Measurements from ENCODE around the gene HSD3B7. TPM values are rescaled to one million over a fixed set of nuclear protein-coding genes. Genes with fewer than 3 reads are reported as not detected.

HSD3B7 gene
- total and polyA plus RNA-seq, 12 donors, result 3.3 to 13.3 (median 5.7) TPM

- intact Hi-C loops (cut with DNase I), result loop anchor here in 8 of 10 donors (1.0 to 10.0 kb wide), 13 partner anchors 36 to 426 kb away; partner anchors contain the start of genes ZNF646 (in 7 of the 8), ZNF668 (in 7 of the 8), HSD3B7 (in 3 of the 8) and ARMC5 (in 1 of the 8)
- peak; percentile 92 to 98 (median 96) for ATAC-seq
- peak in 1 of 9 donors; percentile 13 for TF ChIP-seq CTCF (IDR thresholded peaks at IDR 0.05)
These were observed 48.0 kb downstream of the HSD3B7 start, which contains the start of gene STX4 for GRCh38 chr16:31032736-31033708. Gene STX4 (plus strand): TSS chr16:31033558. CDS start chr16:31033806, 248 bp downstream.

DNA sequence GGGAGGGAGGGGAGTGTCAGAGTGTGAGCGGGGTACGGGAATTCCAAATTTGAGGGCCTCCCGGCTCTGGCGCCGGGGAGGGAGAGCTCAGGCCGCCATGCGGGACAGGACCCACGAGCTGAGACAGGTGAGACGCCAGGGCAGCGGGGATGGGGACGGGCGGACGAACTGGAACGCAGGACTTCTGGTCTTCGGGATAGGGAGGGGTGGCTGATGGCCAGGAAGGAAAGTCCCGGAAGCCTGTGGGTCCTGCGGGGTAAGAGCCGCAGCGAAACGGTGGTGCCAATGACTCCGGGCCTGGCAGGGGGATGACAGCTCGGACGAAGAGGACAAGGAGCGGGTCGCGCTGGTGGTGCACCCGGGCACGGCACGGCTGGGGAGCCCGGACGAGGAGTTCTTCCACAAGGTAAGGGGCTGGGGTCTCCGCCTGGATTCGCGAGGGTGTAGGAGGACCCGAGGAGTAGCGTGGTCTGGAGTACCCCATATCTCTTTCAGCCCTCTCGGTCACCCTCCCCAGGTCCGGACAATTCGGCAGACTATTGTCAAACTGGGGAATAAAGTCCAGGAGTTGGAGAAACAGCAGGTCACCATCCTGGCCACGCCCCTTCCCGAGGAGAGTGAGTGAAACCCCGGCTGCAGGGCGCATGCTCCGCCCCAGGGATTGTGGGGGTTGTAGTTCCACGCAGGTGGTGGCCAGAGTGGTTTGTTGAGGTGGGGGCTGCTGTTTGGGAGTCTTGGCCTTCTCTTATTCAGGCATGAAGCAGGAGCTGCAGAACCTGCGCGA is 48.9 kb downstream of the HSD3B7 start:
- DNase-seq (peak; percentile 90 to 94), ATAC-seq (peak; percentile 77 to 93 (median 87))
- Histone ChIP-seq H3K4me1 (peaks cover 0 to 40% (median 20%) of the 10 kb centered on the region in 9 donors), H3K27ac (peak overlapping the region; percentile 90 to 99 (median 96)), H3K9me3 (no peaks in the 10 kb centered on the region), H3K4me3 (peak overlapping the region; percentile 74 to 96 (median 90)), H3K36me3 (peaks cover 0 to 47% (median 19%) of the 10 kb centered on the region in 9 donors), H3K27me3 (no peaks in the 10 kb centered on the region)
- intact Hi-C loops (cut with DNase I), result loop anchor here in 8 of 10 donors (1.0 to 10.0 kb wide), 13 partner anchors 37 to 425 kb away; partner anchors contain the start of genes ZNF646 (in 7 of the 8), ZNF668 (in 7 of the 8), HSD3B7 (in 3 of the 8) and ARMC5 (in 1 of the 8)
- TF ChIP-seq CTCF (IDR thresholded peaks at IDR 0.05), result no peak
- WGBS, 2 donors, result 1% methylated on average over 47 of the region's 47 CpGs

More at GRCh38 chr16:31032736-31033708, 48.0 kb downstream of the HSD3B7 start, which contains the start of gene STX4:
- Histone ChIP-seq H3K9me3 (no peaks in the 10 kb centered on the region), H3K4me1 (peaks cover 0 to 40% (median 20%) of the 10 kb centered on the region in 9 donors), H3K27ac (peak within 1 kb of the TSS; percentile 90 to 99 (median 96)), H3K36me3 (peaks cover 0 to 38% (median 10%) of the 10 kb centered on the region in 9 donors), H3K4me3 (peak within 1 kb of the TSS; percentile 74 to 96 (median 90)), H3K27me3 (no peaks in the 10 kb centered on the region)
- 0 to 1% methylated on average over 75 of the region's 75 CpGs for WGBS, 2 donors
- peak; percentile 98 to 99 for DNase-seq

- intact Hi-C loops (cut with DNase I), result loop anchor here in 3 of 10 donors (5.0 to 10.0 kb wide), 2 partner anchors 36 to 52 kb away; partner anchors contain the start of genes ZNF646 (in 2 of the 3), ZNF668 (in 2 of the 3) and HSD3B7 (in 1 of the 3)
- DNase-seq, result no peak
- WGBS, 2 donors, result 50 to 79% methylated on average over 2 of the region's 2 CpGs
- Histone ChIP-seq H3K4me1 (peaks cover 0 to 40% (median 20%) of the 10 kb centered on the region in 9 donors), H3K9me3 (no peaks in the 10 kb centered on the region), H3K27ac (peak overlapping the region in 1 of 10 donors; percentile 2), H3K27me3 (no peaks in the 10 kb centered on the region), H3K4me3 (no peak overlapping the region), H3K36me3 (peaks cover 0 to 74% (median 44%) of the 10 kb centered on the region in 9 donors)
- TF ChIP-seq CTCF (IDR thresholded peaks at IDR 0.05), result no peak
- ATAC-seq, result no peak
These were observed 51.7 kb downstream of the HSD3B7 start for GRCh38 chr16:31036691-31037090.

Other genes with a start within 250 kb of the HSD3B7 start
- 10 to 100 TPM; 12.1 to 21.3 (median 15.0) TPM for gene PHKG2, start 236.8 kb upstream of the HSD3B7 start, total RNA-seq
- gene PHKG2, start 236.8 kb upstream of the HSD3B7 start, polyA plus RNA-seq, result 10 to 100 TPM; 29.1 to 40.7 TPM
- 1 to 10 TPM in 5 of 10 donors, under 1 TPM in 5; 0.44 to 2.2 (median 0.90) TPM for gene CFAP119, start 223.1 kb upstream of the HSD3B7 start, total RNA-seq
- 1 to 10 TPM; 1.9 to 2.3 TPM for gene CFAP119, start 223.1 kb upstream of the HSD3B7 start, polyA plus RNA-seq
- 10 to 100 TPM; 33.0 to 69.9 (median 42.6) TPM for gene RNF40, start 222.9 kb upstream of the HSD3B7 start, total RNA-seq
- gene RNF40, start 222.9 kb upstream of the HSD3B7 start, polyA plus RNA-seq, result 10 to 100 TPM; 40.2 to 50.2 TPM
- 10 to 100 TPM; 20.3 to 35.5 (median 27.6) TPM for gene ZNF629, start 198.0 kb upstream of the HSD3B7 start, total RNA-seq
- gene ZNF629, start 198.0 kb upstream of the HSD3B7 start, polyA plus RNA-seq, result 10 to 100 TPM in 1 of 2 donors, 1 to 10 TPM in 1; 7.3 to 15.4 TPM
- gene BCL7C, start 91.1 kb upstream of the HSD3B7 start, total RNA-seq, result 10 to 100 TPM; 24.2 to 31.3 (median 27.0) TPM
- gene BCL7C, start 91.1 kb upstream of the HSD3B7 start, polyA plus RNA-seq, result 10 to 100 TPM; 30.5 to 68.8 TPM
- 10 to 100 TPM in 9 of 10 donors, 1 to 10 TPM in 1; 8.6 to 28.2 (median 19.9) TPM for gene CTF1, start 88.6 kb upstream of the HSD3B7 start, total RNA-seq
- gene CTF1, start 88.6 kb upstream of the HSD3B7 start, polyA plus RNA-seq, result 10 to 100 TPM in 1 of 2 donors, 1 to 10 TPM in 1; 6.5 to 10.4 TPM
- 1 to 10 TPM; 4.1 to 8.7 (median 5.8) TPM for gene FBXL19, start 61.6 kb upstream of the HSD3B7 start, total RNA-seq
- gene FBXL19, start 61.6 kb upstream of the HSD3B7 start, polyA plus RNA-seq, result 10 to 100 TPM in 1 of 2 donors, 1 to 10 TPM in 1; 5.4 to 14.1 TPM
- 10 to 100 TPM in 8 of 10 donors, 1 to 10 TPM in 2; 7.8 to 19.8 (median 11.4) TPM for gene ORAI3, start 36.1 kb upstream of the HSD3B7 start, total RNA-seq
- gene ORAI3, start 36.1 kb upstream of the HSD3B7 start, polyA plus RNA-seq, result 10 to 100 TPM; 10.1 to 15.4 TPM
- gene SETD1A, start 27.5 kb upstream of the HSD3B7 start, total RNA-seq, result 10 to 100 TPM in 2 of 10 donors, 1 to 10 TPM in 8; 7.5 to 11.4 (median 9.2) TPM
- gene SETD1A, start 27.5 kb upstream of the HSD3B7 start, polyA plus RNA-seq, result 10 to 100 TPM in 1 of 2 donors, 1 to 10 TPM in 1; 5.8 to 11.2 TPM
- 1 to 10 TPM in 6 of 10 donors, under 1 TPM in 4; 0.20 to 2.3 (median 1.1) TPM for gene STX1B, start 25.4 kb downstream of the HSD3B7 start, total RNA-seq
- under 1 TPM; 0.07 to 0.29 TPM for gene STX1B, start 25.4 kb downstream of the HSD3B7 start, polyA plus RNA-seq
- gene STX4, start 48.4 kb downstream of the HSD3B7 start, total RNA-seq, result 10 to 100 TPM; 31.8 to 53.8 (median 38.6) TPM
- 10 to 100 TPM; 76.9 to 89.2 TPM for gene STX4, start 48.4 kb downstream of the HSD3B7 start, polyA plus RNA-seq
- 1 to 10 TPM; 3.6 to 8.2 (median 4.5) TPM for gene ZNF668, start 89.0 kb downstream of the HSD3B7 start, total RNA-seq
- 1 to 10 TPM; 7.2 to 7.6 TPM for gene ZNF668, start 89.0 kb downstream of the HSD3B7 start, polyA plus RNA-seq
- gene ZNF646, start 89.2 kb downstream of the HSD3B7 start, total RNA-seq, result 10 to 100 TPM in 3 of 10 donors, 1 to 10 TPM in 7; 7.5 to 12.0 (median 8.7) TPM
- 1 to 10 TPM; 2.7 to 7.6 TPM for gene ZNF646, start 89.2 kb downstream of the HSD3B7 start, polyA plus RNA-seq
- 1 to 10 TPM in 1 of 10 donors, under 1 TPM in 9; 0.21 to 1.4 (median 0.50) TPM for gene PRSS53, start 103.7 kb downstream of the HSD3B7 start, total RNA-seq
- 1 to 10 TPM in 1 of 2 donors, under 1 TPM in 1; 0.46 to 2.9 TPM for gene PRSS53, start 103.7 kb downstream of the HSD3B7 start, polyA plus RNA-seq
- 10 to 100 TPM; 27.0 to 68.1 (median 31.8) TPM for gene VKORC1, start 109.6 kb downstream of the HSD3B7 start, total RNA-seq
- gene VKORC1, start 109.6 kb downstream of the HSD3B7 start, polyA plus RNA-seq, result 100 to 1,000 TPM in 1 of 2 donors, 10 to 100 TPM in 1; 46.2 to 139 TPM
- gene BCKDK, start 123.2 kb downstream of the HSD3B7 start, total RNA-seq, result 10 to 100 TPM; 62.8 to 90.9 (median 74.7) TPM
- gene BCKDK, start 123.2 kb downstream of the HSD3B7 start, polyA plus RNA-seq, result 10 to 100 TPM; 26.1 to 57.2 TPM
- 10 to 100 TPM; 51.9 to 79.9 (median 66.0) TPM for gene KAT8, start 132.5 kb downstream of the HSD3B7 start, total RNA-seq
- gene KAT8, start 132.5 kb downstream of the HSD3B7 start, polyA plus RNA-seq, result 100 to 1,000 TPM in 1 of 2 donors, 10 to 100 TPM in 1; 56.3 to 107 TPM
- gene PRSS8, start 150.5 kb downstream of the HSD3B7 start, total RNA-seq, result under 1 TPM in 4 of 10 donors, not detected in 6; 0.15 to 0.57 (median 0.25) TPM
- gene PRSS8, start 150.5 kb downstream of the HSD3B7 start, polyA plus RNA-seq, result under 1 TPM in 1 of 2 donors, not detected in 1; 0.09 TPM
- gene PRSS36, start 164.9 kb downstream of the HSD3B7 start, total RNA-seq, result 1 to 10 TPM in 6 of 10 donors, under 1 TPM in 4; 0.30 to 3.1 (median 1.3) TPM
- 1 to 10 TPM; 1.2 to 3.4 TPM for gene PRSS36, start 164.9 kb downstream of the HSD3B7 start, polyA plus RNA-seq
- gene FUS, start 194.9 kb downstream of the HSD3B7 start, total RNA-seq, result 100 to 1,000 TPM; 127 to 174 (median 140) TPM
- 100 to 1,000 TPM; 116 to 240 TPM for gene FUS, start 194.9 kb downstream of the HSD3B7 start, polyA plus RNA-seq
- gene PYCARD, start 217.6 kb downstream of the HSD3B7 start, total RNA-seq, result 10 to 100 TPM in 2 of 10 donors, 1 to 10 TPM in 8; 1.7 to 26.1 (median 2.8) TPM
- gene PYCARD, start 217.6 kb downstream of the HSD3B7 start, polyA plus RNA-seq, result 10 to 100 TPM in 1 of 2 donors, 1 to 10 TPM in 1; 8.3 to 13.9 TPM
- 1 to 10 TPM in 6 of 10 donors, under 1 TPM in 4; 0.61 to 4.8 (median 1.2) TPM for gene TRIM72, start 228.9 kb downstream of the HSD3B7 start, total RNA-seq
- gene TRIM72, start 228.9 kb downstream of the HSD3B7 start, polyA plus RNA-seq, result 1 to 10 TPM in 1 of 2 donors, under 1 TPM in 1; 0.51 to 1.2 TPM
- gene PYDC1, start 231.9 kb downstream of the HSD3B7 start, total RNA-seq, result not detected
- not detected for gene PYDC1, start 231.9 kb downstream of the HSD3B7 start, polyA plus RNA-seq

Measured in heart right ventricle (tissue), 16 donors.